Endothelial cell (in vitro differentiated cells): ENCODE data around the gene TPSAB1. TPM values are rescaled to one million over a fixed set of nuclear protein-coding genes. Genes with fewer than 3 reads are reported as not detected.

Source experiments
- DNase-seq: peaks from one replicate; pipeline ENCODE4 v3.0.0; 2021; ENCODE audit warnings: low spot score
- H3K27ac Mint-ChIP-seq: one replicate; pipeline ENCODE4 v1.8.0; 2021; ENCODE audit warnings: mixed read lengths, inconsistent platforms; ENCODE audit not compliant: unreplicated experiment
- H3K27me3 Mint-ChIP-seq: one replicate; pipeline ENCODE4 v1.8.0; 2021; ENCODE audit warnings: mild to moderate bottlenecking, moderate library complexity, mixed read lengths, inconsistent platforms; ENCODE audit not compliant: unreplicated experiment
- H3K36me3 Mint-ChIP-seq: one replicate; pipeline ENCODE4 v1.8.0; 2021; ENCODE audit warnings: mild to moderate bottlenecking, low read depth, mixed read lengths, inconsistent platforms; ENCODE audit not compliant: unreplicated experiment
- H3K4me1 Mint-ChIP-seq: one replicate; pipeline ENCODE4 v1.8.0; 2021; ENCODE audit warnings: mild to moderate bottlenecking, mixed read lengths, inconsistent platforms; ENCODE audit not compliant: unreplicated experiment
- H3K4me3 Mint-ChIP-seq: one replicate; pipeline ENCODE4 v1.8.0; 2021; ENCODE audit warnings: mild to moderate bottlenecking, mixed read lengths, inconsistent platforms; ENCODE audit not compliant: unreplicated experiment
- H3K9me3 Mint-ChIP-seq: one replicate; pipeline ENCODE4 v1.8.0; 2021; ENCODE audit warnings: mixed read lengths, inconsistent platforms; ENCODE audit not compliant: unreplicated experiment
- total RNA-seq: library from RNA; stranded (reverse); fragmentation: NEBNext Ultra II Directional; extraction: Animal tissue kit (Norgen Biotek cat#: 25700); gene quantifications from one replicate; pipeline ENCODE4 v1.2.1, GENCODE V29; 2021; ENCODE audit not compliant: unreplicated experiment
- TF ChIP-seq, protein P1 (sequence below): fragments of 200-600 bp; sonication (generic); IDR thresholded peaks from one replicate; pipeline ENCODE4 v1.5.0; 2021; ENCODE audit warnings: antibody characterized with exemption; ENCODE audit not compliant: unreplicated experiment

TPSAB1 gene
- total RNA-seq, 1 donor from 2014 or later, result not detected

DNA sequence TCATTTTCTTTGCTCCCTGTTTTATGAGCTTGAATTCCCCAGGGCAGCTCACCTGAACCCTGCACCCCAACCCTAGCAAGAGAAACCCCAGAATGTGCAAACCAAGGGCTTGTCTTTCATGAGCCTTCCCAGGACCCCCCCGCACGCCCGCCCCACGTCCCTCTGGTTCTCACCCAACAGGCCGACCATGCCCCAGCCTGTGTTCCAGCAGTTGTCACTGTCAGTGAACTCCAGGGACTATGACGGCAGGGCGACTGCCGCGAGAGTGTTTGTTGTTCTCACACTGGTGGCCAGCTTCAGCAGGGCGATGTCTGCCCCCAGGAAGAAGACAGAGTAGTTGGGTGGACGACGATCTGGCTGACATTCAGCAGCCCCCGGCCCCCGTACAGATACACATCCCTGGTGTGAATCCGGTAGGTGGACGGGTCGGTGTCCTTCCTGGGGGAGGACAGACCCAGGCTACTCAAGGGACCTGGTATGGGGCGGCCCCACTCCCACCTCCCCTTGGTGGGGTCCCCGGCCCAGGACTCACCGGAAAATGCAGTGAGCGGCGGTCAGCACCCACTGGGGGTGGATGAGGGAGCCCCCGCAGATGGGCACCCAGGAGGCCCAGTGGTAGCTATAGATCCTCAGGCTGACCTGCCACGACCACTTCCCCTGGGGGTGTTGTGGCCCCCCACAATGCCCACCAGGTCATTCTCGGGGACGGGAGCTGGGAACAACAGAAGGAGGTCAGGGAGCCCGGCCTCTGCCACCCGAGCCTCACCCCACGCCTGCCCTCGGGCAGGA is 35.5 kb downstream of the TPSAB1 start:
- no peak for DNase-seq
- Mint-ChIP-seq H3K9me3 (no peaks in the 10 kb centered on the region), H3K27ac (no peak overlapping the region), H3K4me1 (no peaks in the 10 kb centered on the region), H3K36me3 (peaks cover 8% of the 10 kb centered on the region), H3K27me3 (peaks cover 6% of the 10 kb centered on the region), H3K4me3 (peak overlapping the region; percentile 56)
- TF ChIP-seq, protein P1, sequence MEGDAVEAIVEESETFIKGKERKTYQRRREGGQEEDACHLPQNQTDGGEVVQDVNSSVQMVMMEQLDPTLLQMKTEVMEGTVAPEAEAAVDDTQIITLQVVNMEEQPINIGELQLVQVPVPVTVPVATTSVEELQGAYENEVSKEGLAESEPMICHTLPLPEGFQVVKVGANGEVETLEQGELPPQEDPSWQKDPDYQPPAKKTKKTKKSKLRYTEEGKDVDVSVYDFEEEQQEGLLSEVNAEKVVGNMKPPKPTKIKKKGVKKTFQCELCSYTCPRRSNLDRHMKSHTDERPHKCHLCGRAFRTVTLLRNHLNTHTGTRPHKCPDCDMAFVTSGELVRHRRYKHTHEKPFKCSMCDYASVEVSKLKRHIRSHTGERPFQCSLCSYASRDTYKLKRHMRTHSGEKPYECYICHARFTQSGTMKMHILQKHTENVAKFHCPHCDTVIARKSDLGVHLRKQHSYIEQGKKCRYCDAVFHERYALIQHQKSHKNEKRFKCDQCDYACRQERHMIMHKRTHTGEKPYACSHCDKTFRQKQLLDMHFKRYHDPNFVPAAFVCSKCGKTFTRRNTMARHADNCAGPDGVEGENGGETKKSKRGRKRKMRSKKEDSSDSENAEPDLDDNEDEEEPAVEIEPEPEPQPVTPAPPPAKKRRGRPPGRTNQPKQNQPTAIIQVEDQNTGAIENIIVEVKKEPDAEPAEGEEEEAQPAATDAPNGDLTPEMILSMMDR, result no peak

DNA sequence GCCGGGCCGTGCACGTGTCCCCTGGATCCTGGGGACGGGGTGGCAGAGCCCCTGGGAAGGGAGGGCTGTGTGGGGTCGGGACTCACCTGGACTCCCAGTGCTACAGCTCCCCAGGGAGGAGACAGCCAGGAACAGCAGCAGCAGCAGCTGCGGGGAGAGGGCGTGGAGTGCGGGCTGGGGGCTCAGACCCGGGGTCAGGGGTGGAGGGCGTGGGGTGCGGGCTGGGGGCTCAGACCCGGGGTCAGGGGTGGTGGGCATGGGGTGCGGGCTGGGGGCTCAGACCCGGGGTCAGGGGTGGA is 36.0 kb downstream of the TPSAB1 start:
- DNase-seq, result no peak
- Mint-ChIP-seq H3K9me3 (no peaks in the 10 kb centered on the region), H3K4me1 (no peaks in the 10 kb centered on the region)

DNA sequence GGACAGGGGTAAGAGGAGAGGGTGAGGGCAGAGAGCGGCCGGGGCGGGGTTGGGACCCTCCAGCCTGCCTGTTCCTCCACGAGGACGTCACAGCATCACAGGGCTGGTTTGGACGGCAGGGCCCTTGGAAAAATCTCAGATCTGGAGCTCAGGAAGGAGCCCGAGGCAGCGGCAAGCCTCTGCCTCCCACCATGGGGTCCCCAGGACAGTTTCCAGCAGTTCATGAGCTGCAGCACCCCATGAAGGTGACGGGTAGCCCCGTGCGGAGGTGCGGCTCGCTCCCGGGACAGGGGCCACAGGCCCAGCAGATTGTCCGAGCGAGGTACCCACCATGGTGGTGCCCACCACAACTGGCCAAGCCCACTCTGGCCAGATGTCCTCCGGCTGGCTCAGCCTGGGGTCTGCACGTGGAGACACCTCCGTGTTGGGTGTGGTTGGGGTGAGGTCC is 36.7 kb downstream of the TPSAB1 start:
- peaks cover 8% of the 10 kb centered on the region for H3K36me3 Mint-ChIP-seq
- no peak overlapping the region for H3K4me3 Mint-ChIP-seq
- H3K27ac Mint-ChIP-seq, result no peak overlapping the region
- TF ChIP-seq, protein P1, result no peak
- DNase-seq, result no peak
- H3K9me3 Mint-ChIP-seq, result no peaks in the 10 kb centered on the region
- H3K4me1 Mint-ChIP-seq, result no peaks in the 10 kb centered on the region
- peaks cover 11% of the 10 kb centered on the region for H3K27me3 Mint-ChIP-seq

More for the DNA sequence above, 36.0 kb downstream of the TPSAB1 start:
- Mint-ChIP-seq H3K27me3 (peaks cover 11% of the 10 kb centered on the region), H3K4me3 (no peak overlapping the region), H3K36me3 (peaks cover 8% of the 10 kb centered on the region), H3K27ac (no peak overlapping the region)
- TF ChIP-seq, protein P1, result no peak

DNA sequence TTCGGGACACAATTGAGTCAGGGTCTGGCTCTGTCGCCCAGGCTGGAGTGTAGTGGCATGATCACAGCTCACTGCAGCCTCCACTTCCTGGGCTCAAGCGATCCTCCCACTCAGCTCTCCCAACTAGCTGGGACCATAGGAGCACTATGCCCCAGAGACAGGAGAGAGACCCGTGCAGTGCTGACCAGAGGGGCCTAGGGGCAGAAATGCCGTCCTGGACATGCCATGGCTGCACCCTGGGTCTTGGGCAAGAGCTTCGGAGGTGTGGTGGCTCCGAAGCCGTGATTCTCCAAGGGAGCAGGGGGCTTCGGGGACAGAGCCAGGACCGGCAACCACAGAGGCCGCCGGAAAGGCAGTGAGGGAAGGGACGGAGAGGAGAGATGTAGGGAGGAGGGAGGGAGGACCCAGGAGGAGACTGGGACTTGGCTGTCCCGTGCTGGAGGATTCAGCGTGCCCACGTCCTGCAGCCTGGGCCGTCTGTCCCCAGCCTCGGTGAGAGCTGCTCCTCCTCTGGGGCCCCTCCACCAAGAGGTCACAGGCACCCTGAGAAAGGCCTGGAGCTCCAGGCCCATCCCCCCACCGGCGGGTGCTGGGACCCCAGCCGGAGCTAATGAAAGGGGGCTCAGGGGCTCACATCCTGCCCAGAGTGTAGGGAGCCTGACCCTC is 37.2 kb downstream of the TPSAB1 start:
- no peak for DNase-seq
- peaks cover 10% of the 10 kb centered on the region for H3K27me3 Mint-ChIP-seq

More for the DNA sequence above, 37.2 kb downstream of the TPSAB1 start:
- TF ChIP-seq, protein P1, result no peak
- H3K27ac Mint-ChIP-seq, result no peak overlapping the region
- peaks cover 7% of the 10 kb centered on the region for H3K36me3 Mint-ChIP-seq
- no peaks in the 10 kb centered on the region for H3K9me3 Mint-ChIP-seq
- no peaks in the 10 kb centered on the region for H3K4me1 Mint-ChIP-seq
- no peak overlapping the region for H3K4me3 Mint-ChIP-seq
